ENCODE data around the gene CD82.

DNA sequence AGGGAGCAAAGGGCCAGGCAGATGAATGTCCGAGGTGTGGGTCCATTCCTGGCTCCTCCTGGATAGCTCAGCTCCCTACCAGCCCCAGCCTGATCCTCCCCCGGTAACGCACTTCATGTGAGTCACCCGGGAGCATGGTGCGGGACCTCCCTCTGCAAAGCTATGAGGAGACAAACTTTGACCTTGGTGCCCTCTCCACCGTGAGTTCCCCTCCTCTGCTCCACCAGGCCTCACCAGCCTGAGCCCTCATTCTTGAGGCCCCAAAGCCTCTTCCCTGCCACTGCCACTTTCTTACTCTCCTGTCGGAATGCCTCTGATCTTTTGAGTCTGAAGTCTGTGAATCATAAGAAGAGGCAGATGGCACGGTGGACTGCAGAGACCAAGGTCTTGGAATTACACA, 37.4 kb upstream of the CD82 start:
- TF ChIP-seq, protein P1, sequence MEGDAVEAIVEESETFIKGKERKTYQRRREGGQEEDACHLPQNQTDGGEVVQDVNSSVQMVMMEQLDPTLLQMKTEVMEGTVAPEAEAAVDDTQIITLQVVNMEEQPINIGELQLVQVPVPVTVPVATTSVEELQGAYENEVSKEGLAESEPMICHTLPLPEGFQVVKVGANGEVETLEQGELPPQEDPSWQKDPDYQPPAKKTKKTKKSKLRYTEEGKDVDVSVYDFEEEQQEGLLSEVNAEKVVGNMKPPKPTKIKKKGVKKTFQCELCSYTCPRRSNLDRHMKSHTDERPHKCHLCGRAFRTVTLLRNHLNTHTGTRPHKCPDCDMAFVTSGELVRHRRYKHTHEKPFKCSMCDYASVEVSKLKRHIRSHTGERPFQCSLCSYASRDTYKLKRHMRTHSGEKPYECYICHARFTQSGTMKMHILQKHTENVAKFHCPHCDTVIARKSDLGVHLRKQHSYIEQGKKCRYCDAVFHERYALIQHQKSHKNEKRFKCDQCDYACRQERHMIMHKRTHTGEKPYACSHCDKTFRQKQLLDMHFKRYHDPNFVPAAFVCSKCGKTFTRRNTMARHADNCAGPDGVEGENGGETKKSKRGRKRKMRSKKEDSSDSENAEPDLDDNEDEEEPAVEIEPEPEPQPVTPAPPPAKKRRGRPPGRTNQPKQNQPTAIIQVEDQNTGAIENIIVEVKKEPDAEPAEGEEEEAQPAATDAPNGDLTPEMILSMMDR (IDR thresholded peaks at IDR 0.05): no peak
- TF ChIP-seq POLR2AphosphoS5 (IDR thresholded peaks at IDR 0.05) (no peak), POLR2A (IDR thresholded peaks at IDR 0.05) (no peak), EP300 (IDR thresholded peaks at IDR 0.05) (no peak)
